GM23338 (cell line): ENCODE results near the gene C19orf81. TPM values are rescaled to one million over a fixed set of nuclear protein-coding genes. Genes with fewer than 3 reads are reported as not detected.
"Not testable (repeated sequence)": the region's sequence is repeated elsewhere in the genome, so short reads cannot be mapped to it uniquely, and the experiment has no call there.

Experiments
- ATAC-seq: fragments of 200-7000 bp; cut with Tn5 transposase; 3 replicates; pipeline ENCODE4 v1.9.1; 2020
- DNase-seq: peaks from one replicate; pipeline ENCODE4 v3.0.0-alpha.2; 2015; ENCODE audit warnings: low spot score
- H2AFZ ChIP-seq: fragments of 200-600 bp; sonication (generic); 2 replicates; pipeline ENCODE4 v1.8.0; 2016; ENCODE audit warnings: antibody characterized with exemption, mild to moderate bottlenecking, moderate library complexity
- H3F3A ChIP-seq: fragments of 200-600 bp; sonication (generic); replicated peaks from 2 replicates; pipeline ENCODE4 v1.8.0; 2017; ENCODE audit warnings: antibody characterized with exemption, mixed run types, low read depth
- H3K27ac ChIP-seq: fragments of 200-600 bp; sonication (generic); 2 replicates; pipeline ENCODE4 v1.6.1; 2016; ENCODE audit warnings: low read depth
- H3K27me3 ChIP-seq: fragments of 200-600 bp; sonication (generic); 2 replicates; pipeline ENCODE4 v1.8.0; 2016; ENCODE audit warnings: mild to moderate bottlenecking, mixed run types, moderate library complexity; ENCODE audit not compliant: insufficient read depth
- H3K36me3 ChIP-seq: fragments of 200-600 bp; sonication (generic); 2 replicates; pipeline ENCODE4 v1.8.0; 2016; ENCODE audit warnings: mild to moderate bottlenecking; ENCODE audit not compliant: insufficient read depth
- H3K4me1 ChIP-seq: fragments of 200-600 bp; sonication (generic); 2 replicates; pipeline ENCODE4 v1.8.0; 2016; ENCODE audit warnings: mild to moderate bottlenecking, moderate library complexity; ENCODE audit not compliant: insufficient read depth
- H3K4me2 ChIP-seq: fragments of 200-600 bp; sonication (generic); 2 replicates; pipeline ENCODE4 v1.7.1; 2017; ENCODE audit warnings: mixed run types
- H3K4me3 ChIP-seq: fragments of 200-600 bp; sonication (generic); 2 replicates; pipeline ENCODE4 v1.6.1; 2016; ENCODE audit warnings: mixed run types
- H3K79me2 ChIP-seq: fragments of 200-600 bp; sonication (generic); replicated peaks from 2 replicates; pipeline ENCODE4 v1.8.0; 2017; ENCODE audit warnings: mild to moderate bottlenecking; ENCODE audit not compliant: insufficient read depth
- H3K9me2 ChIP-seq: fragments of 200-600 bp; sonication (generic); 2 replicates; pipeline ENCODE4 v1.8.0; 2017; ENCODE audit not compliant: insufficient read depth
- H4K20me1 ChIP-seq: fragments of 200-600 bp; sonication (generic); replicated peaks from 2 replicates; pipeline ENCODE4 v1.8.0; 2017; ENCODE audit warnings: mild to moderate bottlenecking; ENCODE audit not compliant: insufficient read depth
- H3K27ac Mint-ChIP-seq: 2 replicates; pipeline ENCODE4 v1.8.0; 2020; ENCODE audit warnings: inconsistent platforms, mild to moderate bottlenecking, moderate library complexity, mixed read lengths
- H3K27me3 Mint-ChIP-seq: 3 replicates; pipeline ENCODE4 v1.8.0; 2022; ENCODE audit warnings: low read depth, mild to moderate bottlenecking, moderate library complexity, mixed read lengths, inconsistent platforms; ENCODE audit not compliant: insufficient read depth, poor library complexity
- H3K36me3 Mint-ChIP-seq: 3 replicates; pipeline ENCODE4 v1.8.0; 2021; ENCODE audit warnings: low read depth, mild to moderate bottlenecking, inconsistent platforms, moderate library complexity, mixed read lengths
- H3K4me1 Mint-ChIP-seq: 3 replicates; pipeline ENCODE4 v1.8.0; 2020; ENCODE audit warnings: mild to moderate bottlenecking, inconsistent platforms, mixed read lengths
- H3K4me3 Mint-ChIP-seq: 3 replicates; pipeline ENCODE4 v1.8.0; 2021; ENCODE audit warnings: moderate library complexity, mild to moderate bottlenecking, inconsistent platforms, mixed read lengths
- H3K9me3 Mint-ChIP-seq: 3 replicates; pipeline ENCODE4 v1.8.0; 2020; ENCODE audit warnings: moderate library complexity, mild to moderate bottlenecking, inconsistent platforms, mixed read lengths
- CTCF ChIP-seq, 2 experiments: fragments of 200-600 bp in 1 of 2; sonication (generic) in 1 of 2; conservative IDR thresholded peaks; 2 replicates each; pipeline versions ENCODE4 v1.5.1 to v1.6.1; 2016 to 2017; ENCODE audit warnings: antibody characterized with exemption in 2 of 2, low read depth in 2 of 2, mild to moderate bottlenecking in 2 of 2, moderate library complexity in 1 of 2
- EZH2 ChIP-seq: fragments of 200-600 bp; sonication (generic); IDR thresholded peaks from one replicate; pipeline ENCODE4 v1.8.0; 2017; ENCODE audit warnings: antibody characterized with exemption, mild to moderate bottlenecking, low read depth; ENCODE audit not compliant: unreplicated experiment
- JUNB ChIP-seq: IDR thresholded peaks from one replicate; pipeline ENCODE4 v1.6.1; 2016; ENCODE audit warnings: antibody characterized with exemption; ENCODE audit not compliant: unreplicated experiment
- REST ChIP-seq: IDR thresholded peaks from one replicate; pipeline ENCODE4 v1.6.1; 2018; ENCODE audit warnings: antibody characterized with exemption; ENCODE audit not compliant: unreplicated experiment
- STAT1 ChIP-seq: IDR thresholded peaks from one replicate; pipeline ENCODE4 v1.6.1; 2016; ENCODE audit warnings: antibody characterized with exemption; ENCODE audit not compliant: unreplicated experiment
- ZNF114 ChIP-seq: fragments of 250-450 bp; sonication (Bioruptor Pico); IDR thresholded peaks from 2 replicates; pipeline ENCODE4 v1.5.0; 2020; ENCODE audit warnings: mild to moderate bottlenecking, moderate library complexity
- polyA plus RNA-seq: library from polyadenylated mRNA; unstranded; fragments of >200 nt; fragmentation: Nextera tagmentation; extraction: Ambion mirVana; gene quantifications from 2 replicates; pipeline ENCODE4 v1.2.1, GENCODE V29; 2016
- total RNA-seq: library from RNA; depleted of rRNA; stranded (reverse); fragments of >200 nt; shearing (Covaris generic); gene quantifications from 2 replicates; pipeline ENCODE4 v1.2.3, GENCODE V29; 2014

C19orf81 gene
- total and polyA plus RNA-seq, 2 experiments from 2014 or later, result 23.2 to 54.3 TPM

- DNase-seq, result peak; percentile 31
Observed at GRCh38 chr19:50604264-50605073, 44.8 kb upstream of the C19orf81 start.

GRCh38 chr19:50606059-50606836 is 43.0 kb upstream of the C19orf81 start:
- not testable (repeated sequence) for H4K20me1 ChIP-seq, H3K36me3 ChIP-seq, H3K27ac Mint-ChIP-seq, H3K9me2 ChIP-seq, H3K4me1 Mint-ChIP-seq, H3F3A ChIP-seq, ATAC-seq, H3K27ac ChIP-seq, H2AFZ ChIP-seq, H3K4me3 Mint-ChIP-seq, H3K4me1 ChIP-seq, H3K79me2 ChIP-seq
- Mint-ChIP-seq H3K36me3 (peaks cover 41% of the 10 kb centered on the region), H3K9me3 (peaks cover 86% of the 10 kb centered on the region), H3K27me3 (peaks cover 10% of the 10 kb centered on the region)
- TF ChIP-seq CTCF (conservative IDR thresholded peaks at IDR 0.05; ENCODE audit: low read depth in 2 of 2), result peak; percentile 37 to 41
- DNase-seq, result peak; percentile 74
- Histone ChIP-seq H3K27me3 (peaks cover 36% of the 10 kb centered on the region), H3K4me3 (peak overlapping the region; percentile 40; the same call in 1 of the 2 replicates), H3K4me2 (peak overlapping the region; percentile 67; the same call in 1 of the 2 replicates)

More at GRCh38 chr19:50604264-50605073, 44.8 kb upstream of the C19orf81 start:
- H3K4me2 ChIP-seq, H3K4me1 Mint-ChIP-seq, H3K4me1 ChIP-seq, H3K36me3 ChIP-seq, H3K4me3 ChIP-seq, H3K27ac Mint-ChIP-seq, H3K79me2 ChIP-seq, H3K9me2 ChIP-seq, H2AFZ ChIP-seq, H4K20me1 ChIP-seq, ATAC-seq, H3K27ac ChIP-seq, H3K4me3 Mint-ChIP-seq, H3F3A ChIP-seq: not testable (repeated sequence)
- peak; percentile 33 to 43 for TF ChIP-seq CTCF (conservative IDR thresholded peaks at IDR 0.05; ENCODE audit: low read depth in 2 of 2)
- Mint-ChIP-seq H3K36me3 (peaks cover 39% of the 10 kb centered on the region), H3K27me3 (peaks cover 12% of the 10 kb centered on the region), H3K9me3 (peaks cover 89% of the 10 kb centered on the region)
- peaks cover 36% of the 10 kb centered on the region for H3K27me3 ChIP-seq

- Histone ChIP-seq H3K79me2 (no peaks in the 10 kb centered on the region), H2AFZ (peak overlapping the region; percentile 8; the same call in 1 of the 2 replicates), H3K4me1 (no peaks in the 10 kb centered on the region), H3K27ac (no peak overlapping the region), H3K9me2 (no peaks in the 10 kb centered on the region), H3K36me3 (no peaks in the 10 kb centered on the region), H4K20me1 (no peaks in the 10 kb centered on the region), H3K4me3 (peak overlapping the region; percentile 46), H3K27me3 (peaks cover 29% of the 10 kb centered on the region), H3F3A (no peaks in the 10 kb centered on the region), H3K4me2 (peak overlapping the region; percentile 67)
- peaks cover 8% of the 10 kb centered on the region for H3K27me3 Mint-ChIP-seq
- H3K9me3 Mint-ChIP-seq, result peaks cover 84% of the 10 kb centered on the region
- H3K27ac Mint-ChIP-seq, result no peak overlapping the region
- no peak for DNase-seq
- no peak for ATAC-seq
- H3K4me1 Mint-ChIP-seq, result no peaks in the 10 kb centered on the region
- H3K4me3 Mint-ChIP-seq, result no peak overlapping the region
- peaks cover 30% of the 10 kb centered on the region for H3K36me3 Mint-ChIP-seq
- no peak for TF ChIP-seq JUNB
- no peak for TF ChIP-seq REST
- TF ChIP-seq ZNF114 (CRISPR knock-in tag), result no peak
- TF ChIP-seq EZH2, result no peak
- TF ChIP-seq STAT1, result no peak
Observed at GRCh38 chr19:50607388-50607787, 41.9 kb upstream of the C19orf81 start.
